PC-3 (cell line): ENCODE data around the gene KLRC3.
"Not testable (repeated sequence)": the region's sequence is repeated elsewhere in the genome, so short reads cannot be mapped to it uniquely, and the experiment has no call there.

Experiments
- CTCF ChIP-seq: fragments of 300-600 bp; sonication (generic); conservative IDR thresholded peaks from 2 replicates; pipeline ENCODE4 v1.5.1; 2017; ENCODE audit warnings: antibody characterized with exemption, low read depth, mild to moderate bottlenecking, low read length
- EZH2 ChIP-seq: fragments of 300-600 bp; sonication (generic); IDR thresholded peaks from one replicate; pipeline ENCODE4 v1.6.1; 2017; ENCODE audit warnings: antibody characterized with exemption, mild to moderate bottlenecking, low read length; ENCODE audit not compliant: unreplicated experiment

DNA sequence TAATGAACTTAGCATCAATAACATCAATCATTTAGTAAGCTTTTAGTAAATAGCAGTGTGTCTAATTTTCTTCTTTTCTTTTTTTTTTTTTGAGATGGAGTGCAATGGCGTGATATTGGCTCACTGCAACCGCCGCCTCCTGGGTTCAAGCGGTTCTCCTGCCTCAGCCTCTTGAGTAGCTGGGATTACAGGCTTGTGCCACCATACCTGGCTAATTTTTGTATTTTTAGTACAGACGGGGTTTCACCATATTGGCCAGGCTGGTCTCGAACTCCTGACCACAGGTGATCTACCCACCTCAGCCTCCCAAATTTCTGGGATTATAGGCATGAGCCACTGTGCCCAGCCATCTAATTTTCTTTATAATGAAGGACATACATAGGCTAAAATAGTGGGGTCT lies 32.9 kb downstream of the KLRC3 start:
- not testable (repeated sequence) for TF ChIP-seq CTCF, EZH2
